Measurements from ENCODE around the gene ZNF331. TPM values are rescaled to one million over a fixed set of nuclear protein-coding genes. Genes with fewer than 3 reads are reported as not detected.
A peak's percentile ranks its signal among the peaks of the same experiment; 100 is the strongest.

The ZNF331 gene
- total and polyA plus RNA-seq, 4 experiments from 2014 or later, result 27.9 to 58.3 (median 46.2) TPM

- H3K27me3 Mint-ChIP-seq, result no peaks in the 10 kb centered on the region
- H3K4me1 Mint-ChIP-seq, result peaks cover 12 to 45% (median 27%) of the 10 kb centered on the region in 4 donors
- Histone ChIP-seq H3K4me3 (ENCODE audit: low read length in 2 of 2) (no peak overlapping the region), H3K4me1 (ENCODE audit: insufficient read depth, low read length) (no peaks in the 10 kb centered on the region), H3K36me3 (ENCODE audit: insufficient read depth, low read length) (peaks cover 8% of the 10 kb centered on the region), H3K27ac (ENCODE audit: low read depth, low read length) (no peak overlapping the region), H3K27me3 (ENCODE audit: insufficient read depth, low read length) (no peaks in the 10 kb centered on the region), H3K9me3 (ENCODE audit: control insufficient read depth in 1 of 2, low read length in 2 of 2) (no peaks in the 10 kb centered on the region)
- intact Hi-C loops (cut with micrococcal nuclease), result no loop called here
- H3K36me3 Mint-ChIP-seq, result peaks cover 38 to 58% of the 10 kb centered on the region in 2 donors
- H3K4me3 Mint-ChIP-seq, result no peak overlapping the region
- CTCF ChIA-PET (ENCODE audit: partially characterized antibody), result no interaction called here
- peaks cover 0 to 30% (median 19%) of the 10 kb centered on the region in 8 donors for H3K9me3 Mint-ChIP-seq
- POLR2A ChIA-PET (ENCODE audit: partially characterized antibody), result no interaction called here
- DNase-seq, result no peak
- H3K27ac Mint-ChIP-seq, result peak overlapping the region in 6 of 7 donors; percentile 1 to 85 (median 44)
These were observed 9.0 kb downstream of the ZNF331 start for GRCh38 chr19:53546758-53547513.

- Mint-ChIP-seq H3K9me3 (peaks cover 0 to 27% (median 21%) of the 10 kb centered on the region in 8 donors), H3K36me3 (peaks cover 27 to 56% of the 10 kb centered on the region in 2 donors), H3K4me1 (peaks cover 14 to 46% (median 32%) of the 10 kb centered on the region in 4 donors), H3K27ac (peak overlapping the region in 4 of 7 donors; percentile 1 to 71 (median 37)), H3K4me3 (peak overlapping the region in 1 of 8 donors; percentile 18), H3K27me3 (no peaks in the 10 kb centered on the region)
- Histone ChIP-seq H3K36me3 (ENCODE audit: insufficient read depth, low read length) (peaks cover 8% of the 10 kb centered on the region), H3K9me3 (ENCODE audit: control insufficient read depth in 1 of 2, low read length in 2 of 2) (no peaks in the 10 kb centered on the region), H3K27me3 (ENCODE audit: insufficient read depth, low read length) (no peaks in the 10 kb centered on the region), H3K4me3 (ENCODE audit: low read length in 2 of 2) (no peak overlapping the region), H3K4me1 (ENCODE audit: insufficient read depth, low read length) (peaks cover 9% of the 10 kb centered on the region), H3K27ac (ENCODE audit: low read depth, low read length) (no peak overlapping the region)
- ChIA-PET CTCF (ENCODE audit: partially characterized antibody) (no interaction called here), POLR2A (ENCODE audit: partially characterized antibody) (no interaction called here)
- intact Hi-C loops (cut with micrococcal nuclease), result no loop called here
- DNase-seq, result no peak
These were observed 11.4 kb downstream of the ZNF331 start for GRCh38 chr19:53549340-53549739.

DNA sequence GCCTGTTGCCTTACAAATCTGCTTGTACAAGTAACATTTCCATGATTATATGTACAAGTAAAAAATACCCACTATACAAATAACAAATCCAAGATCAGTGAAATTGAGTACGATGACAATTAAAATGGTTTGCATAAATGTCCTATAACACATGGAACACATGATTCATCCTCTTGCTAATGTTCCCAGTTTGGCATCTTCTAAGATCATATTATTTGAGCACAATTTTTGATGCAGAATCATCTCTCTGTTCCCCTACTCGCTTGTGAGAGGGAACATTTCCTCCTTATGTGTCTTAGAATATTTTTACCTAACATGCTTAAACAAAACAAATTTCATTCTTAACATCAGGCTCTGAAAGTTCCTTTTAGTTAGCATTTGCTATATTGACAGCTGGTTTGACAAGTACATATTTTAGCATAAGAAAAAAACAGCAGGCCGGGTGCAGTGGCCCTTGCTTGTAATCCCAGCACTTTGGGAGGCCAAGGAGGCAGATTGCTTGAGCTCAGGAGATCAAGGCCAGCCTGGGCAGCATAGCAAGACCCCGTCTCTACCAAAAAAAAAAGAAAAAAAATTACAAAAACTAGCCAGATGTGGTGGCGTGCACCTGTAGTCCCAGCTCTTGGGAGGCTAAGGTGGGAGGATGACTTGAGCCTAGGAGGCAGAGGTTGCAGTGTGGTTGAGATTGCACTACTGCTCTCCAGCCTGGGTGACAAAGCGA is 14.2 kb downstream of the ZNF331 start:
- Histone ChIP-seq H3K27me3 (ENCODE audit: insufficient read depth, low read length) (no peaks in the 10 kb centered on the region), H3K4me1 (ENCODE audit: insufficient read depth, low read length) (peaks cover 14% of the 10 kb centered on the region), H3K27ac (ENCODE audit: low read depth, low read length) (peak overlapping the region; percentile 92), H3K4me3 (ENCODE audit: low read length in 2 of 2) (no peak overlapping the region), H3K9me3 (ENCODE audit: control insufficient read depth in 1 of 2, low read length in 2 of 2) (no peaks in the 10 kb centered on the region), H3K36me3 (ENCODE audit: insufficient read depth, low read length) (no peaks in the 10 kb centered on the region)
- H3K27me3 Mint-ChIP-seq, result no peaks in the 10 kb centered on the region
- H3K36me3 Mint-ChIP-seq, result peaks cover 22 to 44% of the 10 kb centered on the region in 2 donors
- H3K4me3 Mint-ChIP-seq, result peak overlapping the region in 1 of 8 donors; percentile 41
- ChIA-PET POLR2A (ENCODE audit: partially characterized antibody) (no interaction called here), CTCF (ENCODE audit: partially characterized antibody) (no interaction called here)
- H3K9me3 Mint-ChIP-seq, result peaks cover 0 to 30% (median 14%) of the 10 kb centered on the region in 8 donors
- no peak for DNase-seq
- intact Hi-C loops (cut with micrococcal nuclease), result no loop called here
- H3K4me1 Mint-ChIP-seq, result peaks cover 15 to 48% (median 28%) of the 10 kb centered on the region in 4 donors
- H3K27ac Mint-ChIP-seq, result peak overlapping the region; percentile 42 to 100 (median 68)

GRCh38 chr19:53553156-53553555 is 15.2 kb downstream of the ZNF331 start:
- H3K4me1 ChIP-seq (ENCODE audit: insufficient read depth, low read length), result peaks cover 14% of the 10 kb centered on the region
- DNase-seq, result peak in 2 of 5 donors; percentile 45 to 52
- no peaks in the 10 kb centered on the region for H3K27me3 Mint-ChIP-seq
- CTCF ChIA-PET (ENCODE audit: partially characterized antibody), result interaction anchor here (0.7 kb wide), 1 partner anchor 9 kb away, joined by 4 read pairs; no protein-coding TSS in a partner anchor
- peak overlapping the region; percentile 20 to 99 (median 97) for H3K4me3 Mint-ChIP-seq
- POLR2A ChIA-PET (ENCODE audit: partially characterized antibody), result no interaction called here
- peaks cover 15 to 42% (median 25%) of the 10 kb centered on the region in 4 donors for H3K4me1 Mint-ChIP-seq
- H3K9me3 ChIP-seq (ENCODE audit: control insufficient read depth in 1 of 2, low read length in 2 of 2), result no peaks in the 10 kb centered on the region
- H3K36me3 ChIP-seq (ENCODE audit: insufficient read depth, low read length), result no peaks in the 10 kb centered on the region
- H3K27me3 ChIP-seq (ENCODE audit: insufficient read depth, low read length), result no peaks in the 10 kb centered on the region
- H3K9me3 Mint-ChIP-seq, result peaks cover 0 to 30% (median 12%) of the 10 kb centered on the region in 8 donors
- H3K27ac Mint-ChIP-seq, result peak overlapping the region; percentile 91 to 100 (median 100)
- H3K27ac ChIP-seq (ENCODE audit: low read depth, low read length), result peak overlapping the region; percentile 92
- intact Hi-C loops (cut with micrococcal nuclease), result no loop called here
- H3K36me3 Mint-ChIP-seq, result peaks cover 24 to 47% of the 10 kb centered on the region in 2 donors
- no peak overlapping the region for H3K4me3 ChIP-seq (ENCODE audit: low read length in 2 of 2)

DNA sequence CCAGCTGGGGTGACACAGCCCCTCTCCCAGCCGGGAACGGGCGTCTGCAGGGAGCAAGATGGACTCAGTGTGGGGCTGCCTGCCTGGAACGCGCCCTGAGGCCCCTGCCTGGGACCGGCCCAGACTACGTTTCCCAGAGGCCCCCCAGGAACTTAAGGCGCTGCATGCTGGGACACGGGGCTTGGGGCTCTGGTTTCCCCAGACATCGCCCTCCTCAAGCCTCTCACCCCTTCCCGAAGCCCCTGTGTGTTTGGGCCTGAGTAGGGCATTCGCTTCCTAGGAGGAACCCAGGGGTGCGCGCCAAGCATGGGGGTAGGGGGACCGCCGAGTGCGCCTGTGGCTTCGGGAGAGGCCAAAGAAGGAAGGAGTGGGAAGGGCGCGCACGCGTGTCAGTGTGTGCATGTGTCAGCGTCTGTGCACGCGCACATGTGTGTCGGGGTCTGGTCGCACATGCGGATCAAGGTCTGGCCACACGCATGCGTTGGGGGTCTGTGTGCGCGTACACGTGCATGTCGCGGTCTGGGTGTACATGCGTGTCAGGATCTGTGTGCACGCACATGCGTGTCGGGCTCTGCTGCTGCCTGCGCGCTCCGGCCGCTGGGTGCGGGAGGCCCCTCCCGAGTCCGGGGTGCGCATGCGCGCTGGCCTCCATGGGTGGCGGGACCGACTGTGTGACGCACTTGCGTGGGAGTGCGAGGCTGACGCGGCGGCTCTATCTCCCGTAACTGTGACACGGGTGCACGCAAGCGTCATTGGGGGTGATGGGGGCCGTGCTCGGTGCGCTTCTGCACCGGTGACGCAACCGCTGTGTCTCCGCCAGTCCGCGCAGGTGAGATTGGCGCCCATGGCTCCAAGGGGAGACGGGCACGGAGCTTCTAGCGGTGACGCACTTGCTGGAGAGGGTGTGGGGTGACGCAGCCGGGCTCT is 16.2 kb downstream of the ZNF331 start:
- Mint-ChIP-seq H3K9me3 (peaks cover 0 to 31% (median 9%) of the 10 kb centered on the region in 8 donors), H3K36me3 (peaks cover 33 to 50% of the 10 kb centered on the region in 2 donors), H3K4me1 (peaks cover 11 to 34% (median 21%) of the 10 kb centered on the region in 4 donors), H3K27me3 (no peaks in the 10 kb centered on the region), H3K27ac (peak overlapping the region; percentile 98 to 100 (median 100)), H3K4me3 (peak overlapping the region; percentile 97 to 99 (median 98))
- intact Hi-C loops (cut with micrococcal nuclease), result loop anchor here (1.0 kb wide), 3 partner anchors 16 to 358 kb away; partner anchors contain the start of gene ZNF331
- Histone ChIP-seq H3K4me1 (ENCODE audit: insufficient read depth, low read length) (peaks cover 14% of the 10 kb centered on the region), H3K36me3 (ENCODE audit: insufficient read depth, low read length) (peaks cover under 1% of the 10 kb centered on the region), H3K27me3 (ENCODE audit: insufficient read depth, low read length) (no peaks in the 10 kb centered on the region), H3K9me3 (ENCODE audit: control insufficient read depth in 1 of 2, low read length in 2 of 2) (no peaks in the 10 kb centered on the region), H3K4me3 (ENCODE audit: low read length in 2 of 2) (peak overlapping the region; percentile 36 to 66), H3K27ac (ENCODE audit: low read depth, low read length) (peak overlapping the region; percentile 94)
- ChIA-PET POLR2A (ENCODE audit: partially characterized antibody) (interaction anchor here (0.6 to 0.9 kb wide), 2 partner anchors 15 to 37 kb away, joined by 3 read pairs; no protein-coding TSS in a partner anchor), CTCF (ENCODE audit: partially characterized antibody) (no interaction called here)
- DNase-seq, result peak; percentile 91 to 97 (median 96)

DNA sequence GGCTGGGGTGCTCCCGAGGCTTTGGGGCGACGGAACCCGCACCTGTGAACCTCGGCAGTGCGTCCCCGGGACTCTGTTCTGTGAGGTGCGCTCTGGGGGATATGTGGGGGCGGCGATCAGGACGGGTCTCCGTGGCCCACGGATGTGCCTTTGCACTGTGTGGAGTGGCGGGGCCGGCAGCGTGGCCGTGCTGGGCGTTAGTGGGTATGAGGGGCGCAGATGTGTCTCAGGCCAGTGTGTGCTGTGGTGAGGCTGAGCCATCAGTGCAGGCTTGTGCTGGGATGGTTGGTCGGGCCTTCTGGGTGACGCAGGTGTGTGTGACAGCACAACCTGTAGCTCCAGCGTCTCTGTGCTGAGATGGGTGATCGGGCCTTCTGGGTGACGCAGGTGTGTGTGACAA is 16.9 kb downstream of the ZNF331 start:
- Histone ChIP-seq H3K4me3 (ENCODE audit: low read length in 2 of 2) (peak overlapping the region; percentile 23 to 66), H3K4me1 (ENCODE audit: insufficient read depth, low read length) (peaks cover 14% of the 10 kb centered on the region), H3K9me3 (ENCODE audit: control insufficient read depth in 1 of 2, low read length in 2 of 2) (no peaks in the 10 kb centered on the region), H3K27me3 (ENCODE audit: insufficient read depth, low read length) (no peaks in the 10 kb centered on the region), H3K27ac (ENCODE audit: low read depth, low read length) (peak overlapping the region; percentile 94), H3K36me3 (ENCODE audit: insufficient read depth, low read length) (peaks cover 6% of the 10 kb centered on the region)
- H3K9me3 Mint-ChIP-seq, result peaks cover 0 to 27% (median 6%) of the 10 kb centered on the region in 8 donors
- ChIA-PET POLR2A (ENCODE audit: partially characterized antibody) (interaction anchor here (0.6 to 0.9 kb wide), 2 partner anchors 16 to 38 kb away, joined by 3 read pairs; no protein-coding TSS in a partner anchor), CTCF (ENCODE audit: partially characterized antibody) (no interaction called here)
- H3K27ac Mint-ChIP-seq, result peak overlapping the region; percentile 98 to 100 (median 100)
- peaks cover 35 to 50% of the 10 kb centered on the region in 2 donors for H3K36me3 Mint-ChIP-seq
- DNase-seq, result no peak
- H3K27me3 Mint-ChIP-seq, result no peaks in the 10 kb centered on the region
- intact Hi-C loops (cut with micrococcal nuclease), result loop anchor here (1.0 kb wide), 3 partner anchors 17 to 359 kb away; partner anchors contain the start of gene ZNF331
- peaks cover 6 to 27% (median 18%) of the 10 kb centered on the region in 4 donors for H3K4me1 Mint-ChIP-seq
- peak overlapping the region; percentile 97 to 99 (median 98) for H3K4me3 Mint-ChIP-seq

All from CD4-positive, alpha-beta memory T cell (primary cell).